NCI-H1694 treated with DMSO at 0.1 percent for 48 hours (cell line): Measurements from ENCODE around the gene SDSL.

Source experiments
- DNase-seq: peaks from one replicate; lab custom pipeline; 2025; lab: John Stamatoyannopoulos, UW

Gene SDSL

DNA sequence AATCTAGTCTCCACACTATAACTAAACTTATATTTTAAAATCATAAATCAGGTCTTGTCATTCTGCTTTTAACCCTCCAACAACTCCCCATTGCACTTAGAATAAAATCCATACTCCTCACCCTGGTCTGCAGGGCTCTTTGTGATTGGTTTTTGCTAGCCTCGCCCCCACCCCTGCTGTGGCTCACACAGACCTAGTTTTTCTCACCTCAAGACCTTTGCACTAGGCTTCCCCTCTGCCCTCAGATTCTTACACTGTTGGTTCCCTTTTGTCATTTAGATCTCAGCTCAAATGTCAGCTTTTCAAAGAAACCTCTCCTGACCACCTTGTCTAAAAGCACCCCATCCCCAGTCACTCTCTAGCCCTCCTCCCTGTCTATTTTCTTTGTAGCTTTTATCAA lies 60.2 kb downstream of the SDSL start:
- no peak for DNase-seq

GRCh38 chr12:113485330-113485729 lies 63.1 kb downstream of the SDSL start:
- no peak for DNase-seq

DNA sequence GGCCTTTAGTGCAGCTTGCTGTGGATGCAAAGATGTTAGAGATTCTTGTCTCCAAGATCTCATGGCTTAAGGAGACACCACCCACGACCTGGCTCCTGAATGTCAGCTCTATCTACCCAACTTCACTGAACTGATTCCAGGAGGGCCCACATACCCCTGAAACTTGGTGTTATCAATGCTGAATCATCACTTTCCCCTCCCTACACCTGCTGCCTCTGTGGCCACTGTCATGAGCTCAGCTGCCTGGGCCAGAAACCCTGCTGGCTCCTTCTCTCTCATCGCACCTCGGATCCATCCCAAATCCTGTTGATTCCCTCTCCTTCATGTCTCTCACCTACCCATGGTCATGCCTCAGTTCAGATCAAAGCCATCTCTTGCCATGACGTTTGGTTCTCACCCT lies 64.5 kb downstream of the SDSL start:
- DNase-seq: no peak
